Measurements from ENCODE around the gene FILIP1L. TPM values are rescaled to one million over a fixed set of nuclear protein-coding genes. Genes with fewer than 3 reads are reported as not detected.

FILIP1L gene
- total and polyA plus RNA-seq, 4 donors = 4.8 to 18.7 (median 6.7) TPM

DNA sequence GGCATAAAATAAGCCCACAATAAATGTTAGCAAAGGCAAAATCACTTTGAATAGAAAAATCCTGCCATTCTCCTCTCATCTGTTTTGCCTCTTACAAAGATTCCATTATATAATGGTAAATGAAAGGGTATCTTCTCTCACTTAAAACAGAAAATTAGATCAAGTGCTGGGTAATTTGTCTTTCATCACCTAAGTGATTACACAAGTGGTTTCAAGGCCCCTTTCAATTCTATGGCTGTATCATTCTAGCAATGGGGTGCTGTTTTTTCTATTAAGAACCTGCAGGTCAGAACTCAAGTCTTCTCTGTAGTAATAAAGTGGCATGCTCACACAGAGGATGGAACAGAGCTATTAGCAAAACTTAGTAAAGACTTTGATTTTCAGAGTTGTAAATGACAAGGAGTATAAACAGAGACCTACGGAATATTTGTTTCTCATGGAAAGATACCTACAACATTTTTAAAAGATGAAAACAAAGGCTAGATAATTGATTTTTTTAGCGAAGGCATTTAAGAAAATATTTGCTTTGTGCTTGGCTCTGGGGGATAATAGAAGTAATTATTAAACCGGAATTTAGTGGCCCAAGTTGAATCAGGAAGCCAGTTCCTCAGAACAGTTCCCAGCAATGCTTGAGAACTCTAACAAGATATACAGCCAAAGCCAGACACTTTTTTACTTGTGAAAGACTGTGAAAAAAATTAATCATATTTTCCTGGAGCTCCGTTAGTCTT is 159.2 kb downstream of the FILIP1L start:
- Histone ChIP-seq H3K27ac (ENCODE audit: low read depth, low read length) (no peak overlapping the region), H3K9me3 (ENCODE audit: control insufficient read depth, insufficient read depth, low read length) (no peaks in the 10 kb centered on the region), H3K36me3 (ENCODE audit: control insufficient read depth, insufficient read depth, low read length) (no peaks in the 10 kb centered on the region), H3K4me1 (ENCODE audit: control insufficient read depth, insufficient read depth, low read length) (no peaks in the 10 kb centered on the region), H3K4me3 (ENCODE audit: low read depth, low read length) (no peak overlapping the region), H3K27me3 (ENCODE audit: control insufficient read depth, insufficient read depth, low read length) (no peaks in the 10 kb centered on the region)
- no CpG with 5 or more reads among the region's 4 CpGs for WGBS (ENCODE audit: insufficient coverage)
- peak in 1 of 6 donors; percentile 46 for DNase-seq (ENCODE audit: low read depth in 4 of 6, low spot score in 6 of 6)

DNA sequence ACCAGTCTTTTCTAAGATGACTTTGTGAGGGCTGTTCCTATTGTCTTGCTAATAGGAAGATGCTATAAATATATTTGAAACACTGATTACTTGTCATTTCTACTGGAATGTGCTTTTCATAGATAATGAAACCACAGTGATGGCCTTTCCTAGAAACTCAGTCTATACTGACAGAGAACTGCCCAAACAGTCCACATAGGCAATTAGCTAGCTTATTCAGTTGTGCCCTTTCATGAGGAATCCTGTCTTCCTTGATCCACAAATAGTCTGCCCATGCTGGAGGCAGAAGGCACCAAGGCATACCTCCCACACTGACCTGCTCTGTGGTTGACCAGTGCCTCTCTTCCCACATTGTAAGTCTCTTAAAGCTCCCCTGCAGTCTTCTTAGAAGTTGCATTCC is 160.7 kb downstream of the FILIP1L start:
- Histone ChIP-seq H3K36me3 (ENCODE audit: control insufficient read depth, insufficient read depth, low read length) (no peaks in the 10 kb centered on the region), H3K27me3 (ENCODE audit: control insufficient read depth, insufficient read depth, low read length) (no peaks in the 10 kb centered on the region), H3K27ac (ENCODE audit: low read depth, low read length) (no peak overlapping the region), H3K9me3 (ENCODE audit: control insufficient read depth, insufficient read depth, low read length) (no peaks in the 10 kb centered on the region), H3K4me3 (ENCODE audit: low read depth, low read length) (no peak overlapping the region), H3K4me1 (ENCODE audit: control insufficient read depth, insufficient read depth, low read length) (no peaks in the 10 kb centered on the region)
- DNase-seq (ENCODE audit: low read depth in 4 of 6, low spot score in 6 of 6) = no peak

DNA sequence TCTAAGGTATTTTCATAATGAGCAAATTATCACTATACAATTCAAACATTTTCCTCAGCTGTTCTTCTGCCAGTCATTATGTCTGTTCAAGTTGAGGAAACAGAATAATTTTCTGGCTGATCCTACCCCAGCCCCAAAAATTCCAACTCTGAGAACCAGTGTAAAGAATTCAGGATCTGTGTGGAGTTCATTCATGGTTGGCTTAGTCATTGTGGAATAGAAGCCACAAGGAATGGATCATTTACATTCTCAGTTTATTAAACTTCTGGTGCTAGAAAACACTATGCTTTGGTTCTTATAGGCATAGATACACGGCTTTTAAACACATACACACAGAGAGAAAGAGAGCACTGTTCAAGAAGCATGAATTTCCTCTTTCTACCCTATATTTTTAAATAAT is 162.0 kb downstream of the FILIP1L start:
- H3K27ac ChIP-seq (ENCODE audit: low read depth, low read length) = no peak overlapping the region
- no peaks in the 10 kb centered on the region for H3K9me3 ChIP-seq (ENCODE audit: control insufficient read depth, insufficient read depth, low read length)
- H3K36me3 ChIP-seq (ENCODE audit: control insufficient read depth, insufficient read depth, low read length) = no peaks in the 10 kb centered on the region
- H3K4me3 ChIP-seq (ENCODE audit: low read depth, low read length) = no peak overlapping the region
- no peaks in the 10 kb centered on the region for H3K4me1 ChIP-seq (ENCODE audit: control insufficient read depth, insufficient read depth, low read length)
- no peak for DNase-seq (ENCODE audit: low read depth in 4 of 6, low spot score in 6 of 6)
- H3K27me3 ChIP-seq (ENCODE audit: control insufficient read depth, insufficient read depth, low read length) = no peaks in the 10 kb centered on the region
- no CpG with 5 or more reads among the region's 1 CpG for WGBS (ENCODE audit: insufficient coverage)

DNA sequence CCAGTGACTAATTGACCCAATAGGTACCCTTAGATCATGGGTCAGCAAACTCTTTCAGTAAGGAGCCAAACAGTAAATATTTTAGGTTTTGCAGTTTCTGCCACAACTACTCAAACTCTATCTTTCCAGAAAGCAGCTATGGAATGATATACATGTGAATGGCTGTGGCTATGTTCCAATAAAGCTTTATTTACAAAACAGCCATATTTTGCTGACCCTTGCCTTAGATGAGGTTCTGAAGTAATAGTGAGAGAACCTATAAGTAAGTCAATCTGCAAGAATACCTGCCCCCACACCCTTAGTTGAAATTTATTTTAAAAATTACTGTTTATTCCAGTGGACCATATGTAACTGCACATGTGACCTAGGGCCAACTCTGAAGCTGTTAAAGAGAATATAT is 162.6 kb downstream of the FILIP1L start:
- Histone ChIP-seq H3K36me3 (ENCODE audit: control insufficient read depth, insufficient read depth, low read length) (no peaks in the 10 kb centered on the region), H3K27me3 (ENCODE audit: control insufficient read depth, insufficient read depth, low read length) (no peaks in the 10 kb centered on the region), H3K4me3 (ENCODE audit: low read depth, low read length) (no peak overlapping the region), H3K4me1 (ENCODE audit: control insufficient read depth, insufficient read depth, low read length) (no peaks in the 10 kb centered on the region), H3K27ac (ENCODE audit: low read depth, low read length) (no peak overlapping the region), H3K9me3 (ENCODE audit: control insufficient read depth, insufficient read depth, low read length) (no peaks in the 10 kb centered on the region)
- DNase-seq (ENCODE audit: low read depth in 4 of 6, low spot score in 6 of 6) = no peak

GRCh38 chr3:99950921-99951320 is 163.4 kb downstream of the FILIP1L start:
- 77% methylated on average over 1 of the region's 1 CpG for WGBS (ENCODE audit: insufficient coverage)
- Histone ChIP-seq H3K4me3 (ENCODE audit: low read depth, low read length) (no peak overlapping the region), H3K9me3 (ENCODE audit: control insufficient read depth, insufficient read depth, low read length) (no peaks in the 10 kb centered on the region), H3K36me3 (ENCODE audit: control insufficient read depth, insufficient read depth, low read length) (no peaks in the 10 kb centered on the region), H3K4me1 (ENCODE audit: control insufficient read depth, insufficient read depth, low read length) (no peaks in the 10 kb centered on the region), H3K27ac (ENCODE audit: low read depth, low read length) (no peak overlapping the region), H3K27me3 (ENCODE audit: control insufficient read depth, insufficient read depth, low read length) (no peaks in the 10 kb centered on the region)
- no peak for DNase-seq (ENCODE audit: low read depth in 4 of 6, low spot score in 6 of 6)

- no peak for DNase-seq (ENCODE audit: low read depth in 4 of 6, low spot score in 6 of 6)
- H3K4me1 ChIP-seq (ENCODE audit: control insufficient read depth, insufficient read depth, low read length) = peaks cover 7% of the 10 kb centered on the region
- H3K4me3 ChIP-seq (ENCODE audit: low read depth, low read length) = no peak overlapping the region
- no peaks in the 10 kb centered on the region for H3K9me3 ChIP-seq (ENCODE audit: control insufficient read depth, insufficient read depth, low read length)
- no peaks in the 10 kb centered on the region for H3K36me3 ChIP-seq (ENCODE audit: control insufficient read depth, insufficient read depth, low read length)
- H3K27ac ChIP-seq (ENCODE audit: low read depth, low read length) = no peak overlapping the region
- no peaks in the 10 kb centered on the region for H3K27me3 ChIP-seq (ENCODE audit: control insufficient read depth, insufficient read depth, low read length)
- no CpG with 5 or more reads among the region's 5 CpGs for WGBS (ENCODE audit: insufficient coverage)
Measured at GRCh38 chr3:99949956-99950670, 164.2 kb downstream of the FILIP1L start.

GRCh38 chr3:99948467-99949089 is 165.7 kb downstream of the FILIP1L start:
- Histone ChIP-seq H3K27ac (ENCODE audit: low read depth, low read length) (no peak overlapping the region), H3K4me3 (ENCODE audit: low read depth, low read length) (no peak overlapping the region), H3K9me3 (ENCODE audit: control insufficient read depth, insufficient read depth, low read length) (no peaks in the 10 kb centered on the region), H3K4me1 (ENCODE audit: control insufficient read depth, insufficient read depth, low read length) (peaks cover 9% of the 10 kb centered on the region), H3K36me3 (ENCODE audit: control insufficient read depth, insufficient read depth, low read length) (no peaks in the 10 kb centered on the region), H3K27me3 (ENCODE audit: control insufficient read depth, insufficient read depth, low read length) (no peaks in the 10 kb centered on the region)
- WGBS (ENCODE audit: insufficient coverage) = 67% methylated on average over 1 of the region's 1 CpG
- DNase-seq (ENCODE audit: low read depth in 4 of 6, low spot score in 6 of 6) = no peak

DNA sequence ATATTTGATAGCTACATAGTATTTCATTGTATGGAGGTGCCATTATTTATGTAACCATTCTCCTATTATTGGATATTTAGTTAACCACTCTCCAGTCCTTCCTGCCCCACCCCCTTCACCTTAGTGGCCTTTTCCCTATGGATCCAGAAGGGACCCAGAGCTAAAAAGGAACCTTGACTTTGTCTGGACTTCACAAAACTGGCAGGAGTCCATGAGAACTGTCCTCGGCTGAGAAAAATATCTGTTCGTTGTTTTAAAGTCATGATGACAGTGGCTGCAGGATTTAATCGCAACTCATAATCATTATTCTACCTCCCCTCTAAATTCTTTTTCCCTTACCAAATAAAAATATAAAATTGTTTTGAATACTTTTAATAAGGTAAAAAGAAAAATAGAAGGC is 166.9 kb downstream of the FILIP1L start:
- Histone ChIP-seq H3K4me1 (ENCODE audit: control insufficient read depth, insufficient read depth, low read length) (peaks cover 9% of the 10 kb centered on the region), H3K4me3 (ENCODE audit: low read depth, low read length) (no peak overlapping the region), H3K27ac (ENCODE audit: low read depth, low read length) (no peak overlapping the region), H3K36me3 (ENCODE audit: control insufficient read depth, insufficient read depth, low read length) (no peaks in the 10 kb centered on the region), H3K9me3 (ENCODE audit: control insufficient read depth, insufficient read depth, low read length) (no peaks in the 10 kb centered on the region), H3K27me3 (ENCODE audit: control insufficient read depth, insufficient read depth, low read length) (no peaks in the 10 kb centered on the region)
- WGBS (ENCODE audit: insufficient coverage) = no CpG with 5 or more reads among the region's 3 CpGs
- no peak for DNase-seq (ENCODE audit: low read depth in 4 of 6, low spot score in 6 of 6)

- 36% methylated on average over 3 of the region's 5 CpGs for WGBS (ENCODE audit: insufficient coverage)
- H3K27me3 ChIP-seq (ENCODE audit: control insufficient read depth, insufficient read depth, low read length) = no peaks in the 10 kb centered on the region
- H3K27ac ChIP-seq (ENCODE audit: low read depth, low read length) = peak overlapping the region; percentile 55
- H3K4me3 ChIP-seq (ENCODE audit: low read depth, low read length) = no peak overlapping the region
- H3K36me3 ChIP-seq (ENCODE audit: control insufficient read depth, insufficient read depth, low read length) = no peaks in the 10 kb centered on the region
- H3K9me3 ChIP-seq (ENCODE audit: control insufficient read depth, insufficient read depth, low read length) = no peaks in the 10 kb centered on the region
- DNase-seq (ENCODE audit: low read depth in 4 of 6, low spot score in 6 of 6) = peak in 2 of 6 donors; percentile 47 to 66
- H3K4me1 ChIP-seq (ENCODE audit: control insufficient read depth, insufficient read depth, low read length) = peaks cover 9% of the 10 kb centered on the region
Measured at GRCh38 chr3:99945328-99945995, 168.8 kb downstream of the FILIP1L start.
